ENCODE measurements around the gene TRPM3. TPM values are rescaled to one million over a fixed set of nuclear protein-coding genes. Genes with fewer than 3 reads are reported as not detected.

Gene TRPM3
- polyA plus RNA-seq, 2 of the 4 experiments (the other 2 are of a cell fraction) = not detected

DNA sequence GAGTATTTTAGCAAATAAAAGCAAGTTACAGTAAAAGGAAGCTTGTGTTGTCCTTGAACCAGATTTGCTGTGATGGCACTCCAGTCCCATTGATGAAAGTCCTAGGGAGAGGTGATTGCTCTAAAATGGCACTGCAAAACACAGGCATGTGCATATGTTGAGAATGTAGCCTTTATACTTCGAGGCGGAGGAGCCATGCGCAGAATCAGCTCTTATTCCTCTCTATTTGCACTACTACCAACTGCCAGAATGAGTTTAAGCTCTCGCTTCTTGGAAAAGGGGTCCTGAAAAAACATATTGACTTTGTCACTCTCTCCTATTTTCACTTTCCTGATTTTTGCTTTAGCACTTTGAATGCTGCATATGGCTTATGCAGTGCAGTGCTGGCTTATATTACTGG lies 429.0 kb downstream of the TRPM3 start:
- no peaks in the 10 kb centered on the region for H3K9me3 ChIP-seq
- POLR2A ChIA-PET = no interaction called here
- TF ChIP-seq RFX5 (IDR thresholded peaks at IDR 0.05) (no peak), SREBF2 (IDR thresholded peaks at IDR 0.05) (no peak), TFCP2L1 (CRISPR knock-in tag; IDR thresholded peaks at IDR 0.05) (no peak), MAZ (IDR thresholded peaks at IDR 0.05; ENCODE audit: borderline replicate concordance, low read depth, low read length) (no peak), CHD4 (IDR thresholded peaks at IDR 0.05; ENCODE audit: borderline replicate concordance) (no peak)
- H3K4me1 ChIP-seq = no peaks in the 10 kb centered on the region
- FAIRE-seq (no peak), DNase-seq (ENCODE audit: low read depth in 1 of 2, low spot score in 1 of 2) (no peak), ATAC-seq (no peak)
- no peak overlapping the region for H3K4me2 ChIP-seq
- WGBS (ENCODE audit: missing lambda C conversion rate) = 49% methylated on average over 4 of the region's 4 CpGs
- H3K4me3 ChIP-seq = no peak overlapping the region
- H3K27ac ChIP-seq = no peak overlapping the region
- CTCF ChIA-PET = no interaction called here

- TF ChIP-seq PBX3 (IDR thresholded peaks at IDR 0.05) = no peak
- TF ChIP-seq BHLHE40 (IDR thresholded peaks at IDR 0.05; ENCODE audit: low read depth, low read length) = no peak
- TF ChIP-seq NFE2L2 (conservative IDR thresholded peaks at IDR 0.05; ENCODE audit: low read length) = no peak
- TF ChIP-seq EHF (CRISPR knock-in tag; IDR thresholded peaks at IDR 0.05) = no peak
- TF ChIP-seq BCL3 (IDR thresholded peaks at IDR 0.05) = no peak
- Histone ChIP-seq H3K27ac (no peak overlapping the region), H3K4me1 (no peaks in the 10 kb centered on the region), H3K4me3 (no peak overlapping the region), H3K4me2 (no peak overlapping the region), H3K9me3 (no peaks in the 10 kb centered on the region)
- FAIRE-seq (no peak), DNase-seq (ENCODE audit: low read depth in 1 of 2, low spot score in 1 of 2) (no peak), ATAC-seq (no peak)
- ChIA-PET CTCF (no interaction called here), POLR2A (no interaction called here)
These were observed 432.7 kb downstream of the TRPM3 start for GRCh38 chr9:70688704-70689103.

GRCh38 chr9:70683841-70684240 lies 437.6 kb downstream of the TRPM3 start:
- ATAC-seq (no peak), DNase-seq (ENCODE audit: low read depth in 1 of 2, low spot score in 1 of 2) (no peak), FAIRE-seq (no peak)
- WGBS (ENCODE audit: missing lambda C conversion rate) = 16% methylated on average over 2 of the region's 2 CpGs
- no peak overlapping the region for H3K4me3 ChIP-seq
- ChIA-PET POLR2A (no interaction called here), CTCF (no interaction called here)
- TF ChIP-seq SMC3 (IDR thresholded peaks at IDR 0.05) = no peak
- H3K27ac ChIP-seq = no peak overlapping the region
- H3K4me1 ChIP-seq = no peaks in the 10 kb centered on the region
- H3K4me2 ChIP-seq = no peak overlapping the region
- H3K9me3 ChIP-seq = no peaks in the 10 kb centered on the region

DNA sequence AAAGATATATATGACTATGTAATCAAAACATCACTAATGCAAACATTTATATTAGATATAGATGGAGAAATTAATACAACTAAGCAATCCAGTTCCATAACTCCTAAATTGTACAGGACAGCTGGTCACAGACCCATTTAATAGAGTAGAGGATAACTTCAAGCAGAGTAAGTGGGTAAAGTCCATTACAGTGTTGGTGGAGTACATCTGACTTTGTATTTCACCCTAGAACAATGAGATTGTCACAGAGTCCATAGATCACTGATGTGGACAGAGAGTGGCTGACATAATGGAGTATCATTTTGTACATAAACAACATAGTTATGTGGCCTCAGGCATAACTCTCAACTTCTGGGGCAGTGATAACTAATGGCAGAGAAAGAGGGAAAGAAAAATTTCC lies 439.1 kb downstream of the TRPM3 start:
- Histone ChIP-seq H3K4me1 (no peaks in the 10 kb centered on the region), H3K4me3 (no peak overlapping the region), H3K9me3 (no peaks in the 10 kb centered on the region), H3K4me2 (no peak overlapping the region), H3K27ac (no peak overlapping the region)
- ChIA-PET CTCF (interaction anchor here (1.1 kb wide), 1 partner anchor 568 kb away, joined by 3 read pairs; no protein-coding TSS in a partner anchor), POLR2A (no interaction called here)
- ATAC-seq (no peak), DNase-seq (ENCODE audit: low read depth in 1 of 2, low spot score in 1 of 2) (no peak), FAIRE-seq (no peak)
- TF ChIP-seq EHF (CRISPR knock-in tag; IDR thresholded peaks at IDR 0.05) (no peak), CEBPB (IDR thresholded peaks at IDR 0.05) (no peak), BCL3 (IDR thresholded peaks at IDR 0.05) (no peak), HEYL (CRISPR knock-in tag; IDR thresholded peaks at IDR 0.05) (no peak), JUNB (IDR thresholded peaks at IDR 0.05) (no peak), RFX5 (IDR thresholded peaks at IDR 0.05) (no peak), JUN (IDR thresholded peaks at IDR 0.05) (no peak), REST (IDR thresholded peaks at IDR 0.05) (no peak), NPAS2 (CRISPR knock-in tag; IDR thresholded peaks at IDR 0.05; ENCODE audit: borderline replicate concordance) (no peak), FOXS1 (CRISPR knock-in tag; IDR thresholded peaks at IDR 0.05) (no peak), NR3C1 (IDR thresholded peaks at IDR 0.05) (no peak), ZC3H11A (IDR thresholded peaks at IDR 0.05) (no peak), SREBF2 (IDR thresholded peaks at IDR 0.05) (no peak), CBX2 (IDR thresholded peaks at IDR 0.05; ENCODE audit: borderline replicate concordance, low read depth) (no peak), HOXB13 (CRISPR knock-in tag; IDR thresholded peaks at IDR 0.05; ENCODE audit: low read depth) (no peak)
- TF ChIP-seq, protein P1, sequence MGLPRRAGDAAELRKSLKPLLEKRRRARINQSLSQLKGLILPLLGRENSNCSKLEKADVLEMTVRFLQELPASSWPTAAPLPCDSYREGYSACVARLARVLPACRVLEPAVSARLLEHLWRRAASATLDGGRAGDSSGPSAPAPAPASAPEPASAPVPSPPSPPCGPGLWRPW (IDR thresholded peaks at IDR 0.05) = no peak

Measured in A549 (cell line).